ENCODE data around the gene COTL1.

- TF ChIP-seq NFE2L1 (CRISPR knock-in tag; IDR thresholded peaks at IDR 0.05) (no peak), CTCF (IDR thresholded peaks at IDR 0.05) (no peak), E2F4 (CRISPR knock-in tag; IDR thresholded peaks at IDR 0.05; ENCODE audit: borderline replicate concordance, low read depth) (no peak), ATF3 (CRISPR knock-in tag; conservative IDR thresholded peaks at IDR 0.05) (no peak)
Observed at GRCh38 chr16:84643674-84644073, 25.8 kb upstream of the COTL1 start.

Data from WTC11 (cell line).